OCI-M2 (cell line): ENCODE results near the gene MED13.
"Not testable (repeated sequence)": the region's sequence is repeated elsewhere in the genome, so short reads cannot be mapped to it uniquely, and the experiment has no call there.

ENCODE experiments used
- DNase-seq: peaks from one replicate; lab custom pipeline; 2025; ENCODE audit not compliant: unreplicated experiment; lab: John Stamatoyannopoulos, UW

The MED13 gene

DNA sequence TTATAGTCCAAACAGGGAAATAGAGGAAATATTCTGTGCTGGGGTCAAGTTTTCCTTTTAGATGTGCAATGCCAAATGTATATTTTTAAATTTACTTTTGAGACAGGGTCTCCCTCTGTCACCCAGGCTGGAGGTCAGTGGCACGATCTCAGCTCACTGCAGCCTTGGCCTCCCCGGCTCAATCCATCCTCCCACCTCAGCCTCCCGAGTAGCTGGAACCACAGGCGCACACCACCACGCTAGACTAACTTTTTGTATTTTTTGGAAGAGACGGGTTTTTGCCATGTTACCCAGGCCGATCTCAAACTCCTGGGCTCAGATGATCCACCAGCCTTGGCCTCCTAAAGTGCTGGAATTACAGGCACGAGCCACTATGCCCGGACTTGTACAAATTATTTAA lies 25.8 kb upstream of the MED13 start:
- DNase-seq, result no peak

DNA sequence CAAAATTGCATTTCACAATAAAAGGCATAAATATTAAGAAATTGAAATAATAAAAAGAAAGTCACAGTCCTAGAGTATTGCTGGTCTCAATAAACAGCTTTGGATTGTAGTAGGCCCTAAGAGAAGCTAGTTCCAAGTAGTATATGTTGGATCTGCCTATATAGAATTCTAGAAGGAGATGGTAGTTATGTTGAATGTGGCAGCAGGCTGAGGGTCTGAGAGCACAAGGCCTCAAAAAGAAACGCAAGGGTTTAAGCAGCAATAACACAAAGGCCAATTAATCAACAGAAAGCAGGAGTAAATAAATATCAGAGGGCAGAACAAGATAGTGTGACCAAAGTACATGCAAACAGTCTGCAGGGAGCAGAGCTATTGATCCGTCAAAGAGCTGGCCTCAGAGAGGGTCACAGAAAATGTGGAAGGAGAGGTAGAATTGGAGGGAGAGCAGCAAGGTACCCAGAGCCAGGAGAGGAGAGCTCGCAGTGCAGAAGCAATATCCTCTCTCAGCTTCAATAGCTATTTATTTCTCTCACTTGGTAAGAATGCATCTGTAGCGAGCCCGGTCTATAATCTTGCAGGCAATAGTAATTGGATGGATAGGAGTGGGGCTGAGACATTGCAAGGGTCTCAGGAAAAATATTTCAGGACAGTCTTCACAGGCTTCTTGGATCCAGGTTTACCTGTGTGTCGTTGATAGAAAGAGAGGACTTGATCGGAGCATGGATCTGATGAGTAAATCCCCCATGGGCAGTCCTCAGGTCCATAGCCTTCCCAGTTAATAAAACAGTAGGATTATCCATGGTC lies 25.1 kb upstream of the MED13 start:
- no peak for DNase-seq

DNA sequence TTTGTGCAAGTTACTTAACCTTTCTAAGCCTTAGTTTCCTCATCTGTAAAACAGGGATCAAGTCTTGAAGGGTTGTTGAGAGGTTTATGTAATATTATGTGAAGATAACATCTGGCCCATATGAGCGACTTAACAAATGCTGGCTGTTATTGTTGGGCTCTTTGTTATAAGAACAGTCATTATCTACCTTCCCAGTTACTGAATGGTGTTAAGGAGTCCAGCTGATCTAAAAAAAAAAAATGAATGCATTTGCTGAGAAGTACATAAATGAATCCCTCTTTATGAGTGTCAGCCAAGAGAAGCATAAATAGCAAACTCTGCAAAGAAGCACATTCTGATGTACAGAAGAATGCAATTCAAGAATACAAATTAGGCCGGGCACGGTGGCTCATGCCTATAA lies 24.3 kb upstream of the MED13 start:
- DNase-seq, result no peak

DNA sequence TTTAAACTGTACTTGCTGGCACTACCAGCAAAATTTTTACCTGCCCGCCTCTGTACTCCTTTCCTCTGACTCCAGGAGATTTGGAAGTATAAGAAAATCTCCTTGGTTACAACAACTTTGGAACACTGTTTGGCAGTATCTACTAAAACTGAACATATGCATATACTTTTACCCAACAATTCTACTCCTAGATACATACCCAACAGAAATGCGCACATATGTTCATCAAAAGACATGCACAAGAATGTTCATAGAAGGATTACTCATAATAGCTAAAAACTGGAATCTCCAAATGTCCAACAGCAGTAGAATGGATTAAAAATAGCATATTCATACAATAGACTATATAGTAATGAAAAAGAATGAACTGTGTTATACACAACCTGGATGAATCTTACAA lies 21.7 kb upstream of the MED13 start:
- DNase-seq, result no peak

DNA sequence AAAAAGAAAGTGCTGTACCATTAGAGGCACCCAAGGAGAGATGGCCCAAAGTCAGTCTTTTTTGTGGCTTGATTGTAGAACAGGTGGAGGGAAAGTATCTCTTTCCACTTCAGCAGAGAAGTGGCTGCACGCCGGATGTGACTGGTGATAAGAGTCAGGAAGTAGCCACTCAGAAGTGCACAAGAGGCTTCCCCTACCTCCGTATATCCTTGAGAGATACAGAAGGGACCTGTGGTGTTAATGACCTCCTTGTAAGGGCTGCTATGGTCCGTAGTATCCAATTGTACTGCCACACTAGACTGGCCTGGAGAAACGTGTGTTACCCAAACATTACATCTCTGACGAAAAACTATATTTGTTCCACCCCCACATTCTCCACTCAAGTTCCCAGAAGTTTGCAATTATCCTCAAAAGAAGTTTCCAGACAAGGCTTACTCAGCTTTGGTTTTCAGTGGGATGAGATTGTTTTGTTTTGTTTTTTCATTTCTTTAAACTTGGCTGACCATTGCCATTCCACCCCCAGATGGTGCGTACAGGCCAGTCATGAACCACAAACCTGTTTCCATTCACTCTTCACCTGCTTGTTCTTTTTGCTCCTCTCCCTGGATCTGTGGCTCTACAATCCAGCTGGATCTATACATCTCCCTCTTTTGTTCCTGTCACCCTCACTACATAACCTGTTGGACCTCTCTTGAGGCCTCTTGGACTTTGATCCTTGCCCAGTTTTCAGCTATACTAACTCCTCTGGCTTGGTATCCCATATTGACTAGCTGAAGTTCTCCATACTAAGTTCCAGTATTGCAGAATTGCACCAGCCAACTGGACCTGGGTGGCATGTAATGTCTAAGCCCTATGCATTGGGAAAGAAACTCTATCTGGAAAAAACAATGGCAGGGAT lies 20.7 kb upstream of the MED13 start:
- no peak for DNase-seq

DNA sequence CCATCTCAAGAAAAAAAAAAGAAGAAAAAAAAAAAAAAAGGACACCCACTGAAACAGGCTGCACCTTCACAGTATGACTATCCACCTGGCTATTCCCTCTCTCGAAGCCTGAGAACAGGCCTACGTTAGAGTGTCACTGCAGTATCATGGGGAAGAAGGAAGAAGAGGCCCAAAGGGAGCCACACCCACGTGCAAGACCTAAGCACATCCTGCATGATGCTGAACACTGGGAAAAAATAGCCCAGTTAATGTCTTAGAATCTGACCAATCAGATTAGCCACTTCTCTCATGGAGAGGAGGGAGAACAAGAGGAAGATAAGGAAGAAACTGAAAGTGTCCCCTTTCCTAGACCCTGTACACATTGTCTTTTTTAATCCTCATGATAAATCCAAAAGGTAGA lies 19.5 kb upstream of the MED13 start:
- no peak for DNase-seq

DNA sequence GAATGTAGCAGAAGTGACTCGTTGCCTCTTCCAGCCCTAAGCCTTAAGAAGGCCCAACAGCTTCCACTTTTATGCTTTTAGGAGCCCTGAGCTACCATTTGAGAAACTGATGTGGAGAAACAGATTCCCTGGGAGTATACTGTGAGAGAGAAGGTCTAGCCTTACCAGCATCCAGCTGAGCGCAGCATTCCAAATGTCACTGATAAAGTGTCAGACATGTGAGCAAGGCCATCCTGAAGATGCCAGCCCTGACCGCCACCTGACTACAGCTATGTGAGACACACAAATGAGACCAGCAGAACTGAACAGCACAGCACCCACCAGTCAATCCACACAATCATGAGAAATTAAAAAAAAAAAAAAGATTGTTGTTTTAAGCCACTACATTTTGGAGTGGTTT lies 18.6 kb upstream of the MED13 start:
- no peak for DNase-seq

DNA sequence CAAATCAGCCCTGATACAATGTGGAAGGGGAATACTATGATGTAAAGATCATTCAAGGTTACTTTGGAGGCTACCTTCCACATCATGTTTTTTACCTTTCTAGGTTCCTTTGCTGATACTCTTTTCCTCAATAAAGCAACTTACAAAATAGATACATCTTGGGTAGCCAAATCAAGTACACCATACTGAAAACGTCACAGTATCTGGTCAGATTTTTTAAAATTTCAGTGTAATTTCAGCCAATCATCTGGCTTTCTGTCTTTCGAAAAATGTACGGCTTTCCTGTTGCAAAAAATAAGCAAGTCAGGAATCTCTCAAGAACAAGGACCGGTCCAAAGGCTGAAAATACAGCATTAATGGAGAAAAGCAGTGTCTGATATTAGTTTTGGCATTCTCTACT lies 15.6 kb upstream of the MED13 start:
- DNase-seq, result no peak

DNA sequence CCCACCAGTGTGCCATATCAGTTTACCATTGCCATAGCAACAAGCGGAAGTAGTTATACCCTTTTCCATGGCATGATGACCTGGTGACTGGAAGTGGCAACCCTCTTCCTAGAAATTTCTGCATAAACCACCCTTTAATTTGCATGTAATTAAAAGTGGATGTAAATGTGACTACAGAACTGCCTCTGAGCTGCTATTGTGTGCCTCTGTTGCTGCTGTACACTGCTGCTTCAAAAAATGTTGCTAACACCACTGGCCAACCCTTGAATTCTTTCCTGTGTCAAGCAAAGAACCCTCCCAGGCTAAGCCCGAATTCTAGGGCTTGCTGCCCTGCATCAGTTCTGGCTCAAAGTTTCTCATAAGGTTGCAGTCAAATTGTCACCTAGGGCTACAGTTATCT lies 12.9 kb upstream of the MED13 start:
- no peak for DNase-seq

DNA sequence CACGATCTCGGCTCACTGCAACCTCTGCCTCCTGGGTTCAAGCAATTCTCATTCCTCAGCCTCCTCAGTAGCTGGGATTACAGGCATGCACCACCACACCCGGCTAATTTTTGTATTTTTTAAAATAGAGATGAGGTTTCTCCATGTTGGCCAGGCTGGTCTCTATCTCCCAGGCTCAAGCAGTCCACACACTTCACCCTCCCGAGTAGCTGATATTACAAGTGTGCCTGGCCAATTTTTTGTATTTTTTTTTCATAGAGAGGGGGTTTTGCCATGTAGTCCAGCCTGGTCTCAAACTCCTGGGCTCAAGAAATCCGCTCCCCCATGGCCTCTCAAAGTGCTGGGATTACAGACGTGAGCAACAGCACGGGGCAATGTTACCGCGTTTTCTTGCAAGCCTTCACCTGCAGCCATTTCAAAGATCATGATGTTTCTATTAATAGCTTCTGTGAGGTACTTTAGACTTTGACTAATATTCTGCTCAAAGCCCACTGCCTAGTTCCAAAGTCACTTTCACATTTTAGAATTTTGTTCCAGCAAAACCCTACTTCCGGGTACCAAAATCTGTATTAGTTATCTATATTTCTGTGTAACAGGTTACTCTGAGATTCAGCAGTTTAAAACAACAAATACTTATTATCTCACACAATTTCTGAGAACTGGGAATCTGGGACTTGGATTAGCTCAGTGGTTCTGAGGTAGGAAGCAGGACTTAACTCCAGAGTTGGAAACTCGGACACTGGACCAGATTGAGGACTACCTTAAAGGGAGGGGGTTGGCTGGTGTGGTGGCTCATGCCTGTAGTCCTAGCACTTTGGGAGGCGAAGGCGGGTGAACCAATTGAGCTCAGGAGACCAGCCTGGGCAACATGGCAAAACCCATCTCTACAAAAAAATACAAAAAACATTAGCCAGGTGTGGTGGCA lies 12.0 kb upstream of the MED13 start:
- no peak for DNase-seq

DNA sequence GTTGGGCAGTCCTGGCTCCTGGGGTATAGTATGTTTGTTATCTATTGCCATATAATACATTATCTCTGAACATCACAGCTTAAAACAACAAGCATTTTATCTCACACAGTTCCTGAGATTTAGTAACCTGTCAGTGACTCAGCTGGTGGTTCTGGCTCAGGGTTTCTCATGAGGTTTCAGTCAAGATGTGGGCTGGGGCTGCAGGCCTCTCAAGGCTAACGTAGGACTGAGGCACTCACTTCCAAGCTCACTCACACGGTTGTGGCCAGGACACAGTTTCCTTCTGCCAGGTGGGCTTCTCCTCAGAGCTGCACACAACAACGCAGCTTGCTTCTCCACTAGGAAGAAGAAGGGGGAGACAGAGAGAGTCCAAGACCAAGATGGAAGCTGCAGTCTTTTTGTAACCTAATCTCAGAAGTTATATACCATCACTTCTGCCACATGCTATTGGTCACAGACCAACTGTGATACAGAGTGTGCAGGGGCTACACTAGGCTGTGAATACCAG lies 10.3 kb upstream of the MED13 start:
- no peak for DNase-seq

DNA sequence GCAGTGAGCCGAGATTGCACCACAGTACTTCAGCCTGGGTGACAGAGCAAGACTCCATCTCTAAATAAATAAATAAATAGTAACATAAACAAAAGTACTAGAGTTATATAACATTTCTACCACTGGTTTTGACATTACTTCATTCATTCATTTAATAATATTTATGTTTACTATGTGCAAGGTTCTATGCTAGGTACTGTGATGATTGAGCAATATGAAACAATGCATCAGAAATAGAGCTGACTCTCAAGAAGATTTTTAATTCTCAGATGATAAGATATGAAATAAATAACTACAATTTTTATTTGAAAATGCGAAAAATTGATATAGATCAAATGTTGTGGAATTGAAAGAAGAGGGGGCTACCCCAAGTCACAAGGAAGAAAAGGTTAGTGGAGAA lies 8.9 kb upstream of the MED13 start:
- DNase-seq, result no peak

DNA sequence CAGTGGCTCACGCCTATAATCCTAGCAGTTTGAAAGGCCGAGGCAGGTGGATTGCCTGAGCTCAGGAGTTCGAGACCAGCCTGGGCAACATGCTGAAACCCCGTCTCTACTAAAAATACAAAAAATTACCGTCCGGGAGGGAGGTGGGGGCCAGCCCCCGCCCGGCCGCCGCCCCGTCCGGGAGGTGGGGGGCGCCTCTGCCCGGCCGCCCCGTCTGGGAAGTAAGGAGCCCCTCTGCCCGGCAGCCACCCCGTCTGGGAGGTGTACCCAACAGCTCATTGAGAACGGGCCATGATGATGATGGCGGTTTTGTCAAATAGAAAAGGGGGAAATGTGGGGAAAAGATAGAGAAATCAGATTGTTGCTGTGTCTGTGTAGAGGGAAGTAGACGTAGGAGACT lies 7.8 kb upstream of the MED13 start:
- not testable (repeated sequence) for DNase-seq

DNA sequence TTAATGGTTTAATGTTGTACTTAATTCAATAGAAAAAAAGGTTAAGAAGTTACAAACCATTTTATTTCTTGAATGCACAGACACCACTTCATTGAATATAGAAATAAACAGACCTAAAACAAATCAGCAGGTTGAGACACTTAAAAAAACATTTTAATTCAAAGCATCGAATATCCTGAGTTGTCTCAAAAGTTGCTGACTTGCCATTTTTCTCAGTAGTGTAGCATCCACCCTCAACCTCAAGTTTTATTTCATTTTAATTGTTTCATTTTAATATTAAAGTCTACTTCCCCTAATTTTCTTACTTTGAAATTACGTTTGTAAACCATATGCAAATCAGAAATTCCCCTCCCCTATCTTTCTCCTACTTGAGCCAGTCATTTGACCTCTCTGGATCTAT lies 5.8 kb upstream of the MED13 start:
- no peak for DNase-seq

DNA sequence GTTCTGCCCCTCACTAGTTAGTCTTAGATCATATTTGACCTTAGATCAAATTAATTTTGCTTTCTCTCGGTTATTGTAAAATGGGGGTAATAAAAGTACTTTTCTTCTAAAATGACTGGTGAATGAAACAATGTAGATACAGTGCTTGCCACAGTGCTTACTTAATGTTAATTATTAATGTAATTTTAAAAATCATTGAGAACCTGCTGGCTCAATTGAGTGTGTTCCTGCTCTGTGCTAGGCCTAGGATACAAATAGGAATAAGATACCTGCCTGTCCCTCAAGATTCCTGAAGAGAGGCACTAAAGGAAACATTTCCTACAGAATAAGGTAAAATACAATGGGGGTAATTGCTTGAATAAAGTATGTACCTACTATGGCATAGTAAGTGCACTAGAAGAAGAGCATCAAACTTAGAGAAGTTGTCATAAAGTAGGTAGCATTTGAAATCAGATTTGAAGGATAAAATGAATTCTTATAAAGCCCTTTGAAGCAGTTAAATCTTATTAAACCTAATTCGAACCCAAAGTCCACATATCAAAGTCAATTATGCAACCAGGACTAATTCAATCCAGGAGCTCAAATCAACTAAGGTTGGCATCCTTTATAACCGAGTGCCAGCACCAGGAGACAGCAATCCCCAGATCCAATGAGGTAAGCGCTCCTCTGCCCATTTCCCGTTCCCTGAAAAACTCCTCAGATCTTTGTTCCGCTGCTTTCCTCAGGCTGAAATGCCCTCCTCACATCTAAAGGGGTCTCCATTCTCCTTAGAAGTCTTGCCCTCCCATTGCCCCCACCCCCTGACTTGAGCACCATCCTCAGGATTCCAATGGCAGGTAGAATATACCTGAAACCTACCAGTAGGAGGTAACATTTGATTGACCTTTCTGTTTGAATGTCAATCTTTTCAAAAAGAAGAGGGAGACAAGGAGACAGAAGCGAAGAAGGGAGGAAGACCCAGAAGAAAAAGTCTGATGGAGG lies 2.4 kb upstream of the MED13 start:
- no peak for DNase-seq

DNA sequence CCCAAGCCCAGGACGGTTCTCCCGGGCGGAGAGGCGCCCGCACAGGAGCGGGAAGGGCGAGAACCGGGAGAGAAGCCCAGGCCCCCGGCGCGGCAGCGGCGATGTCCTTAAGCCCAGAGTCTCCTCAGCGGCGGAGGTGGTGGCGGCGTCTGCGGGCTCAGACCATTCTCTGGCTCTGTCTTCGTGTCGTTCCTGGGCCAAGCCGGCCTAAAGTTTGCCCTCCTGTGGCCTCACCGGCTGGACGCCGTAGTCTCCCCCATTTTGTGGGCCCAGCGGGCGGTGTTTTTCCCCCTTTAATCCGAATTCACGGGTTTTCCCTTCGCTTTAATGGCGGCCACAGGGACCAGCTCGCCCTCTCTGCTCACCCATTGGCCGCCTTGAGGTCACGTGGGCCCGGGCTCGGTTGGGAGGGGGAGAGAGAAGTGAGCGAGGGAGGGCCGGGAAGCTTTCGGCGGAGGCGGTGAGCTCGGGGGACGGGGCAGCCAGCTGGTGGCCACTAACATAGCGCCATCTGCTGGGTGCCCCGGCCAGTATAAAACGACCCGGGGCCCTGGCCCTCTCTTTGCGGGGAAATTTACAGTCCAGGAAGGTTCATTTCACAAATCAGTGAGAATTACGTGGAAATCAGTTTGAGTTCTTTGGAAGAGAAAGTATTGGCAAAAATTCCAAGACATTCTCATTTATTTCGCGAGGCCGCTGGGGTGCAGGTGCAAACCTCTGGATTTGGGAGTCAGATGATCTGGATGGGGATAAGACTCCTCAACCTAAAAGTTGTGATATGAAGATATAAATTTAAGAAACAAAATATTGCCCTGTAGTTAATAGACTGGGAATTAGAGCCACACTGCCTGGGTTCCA lies 762 bp upstream of the MED13 start:
- DNase-seq, result peak; percentile 80

DNA sequence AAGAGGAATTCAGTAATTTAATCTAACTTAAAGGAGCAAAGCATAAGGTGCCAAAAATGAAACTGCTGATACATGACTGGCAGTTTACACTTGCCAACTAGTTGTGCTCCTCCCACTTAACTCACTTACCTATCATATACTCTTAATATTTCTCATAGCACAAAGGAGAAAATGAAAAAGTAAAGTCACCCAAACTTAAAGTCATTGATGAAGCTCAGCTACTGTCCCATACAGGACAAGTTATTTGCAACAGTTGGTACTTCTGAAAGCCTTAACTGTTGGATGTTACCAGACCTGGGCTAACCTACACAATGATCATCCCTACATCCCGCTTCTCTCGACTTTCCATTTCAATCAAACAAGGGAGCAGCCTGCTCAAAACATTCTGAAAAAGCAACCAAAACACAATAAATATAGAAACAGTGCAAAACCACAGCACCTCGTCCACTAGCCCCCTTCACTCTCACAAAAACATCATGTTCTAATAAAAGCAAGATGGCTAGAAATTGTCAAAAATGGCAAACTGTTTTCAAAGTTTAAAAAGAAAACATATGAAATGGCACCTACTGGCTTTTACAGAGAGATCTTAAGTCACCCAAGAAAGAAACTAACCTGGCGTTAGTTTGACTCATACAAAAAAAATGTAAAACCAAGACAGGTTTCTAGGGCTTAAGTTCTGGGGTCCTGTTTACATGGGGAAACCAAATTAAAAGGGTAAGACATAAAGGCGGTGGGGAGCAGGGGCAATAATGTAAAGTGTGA lies 868 bp downstream of the MED13 start:
- no peak for DNase-seq

DNA sequence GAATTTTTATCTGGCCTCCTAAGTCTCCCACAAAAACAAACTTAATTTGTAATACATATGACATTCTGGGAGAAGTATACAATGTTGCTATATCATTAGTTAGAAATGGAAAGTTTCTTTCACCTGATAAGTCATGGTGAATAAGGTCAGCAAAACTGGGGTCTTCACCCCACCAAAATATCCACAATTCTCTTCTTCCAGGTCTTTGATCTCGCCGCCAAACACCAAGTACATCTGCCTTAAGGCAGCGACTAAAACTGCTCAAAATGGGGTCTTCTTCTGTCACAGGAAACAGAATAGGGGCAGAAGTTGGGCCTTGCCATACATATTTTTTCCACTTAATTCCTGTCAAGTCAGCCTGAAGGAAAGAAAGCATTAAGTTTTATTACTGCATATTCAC lies 2.1 kb downstream of the MED13 start:
- no peak for DNase-seq
